Measurements from ENCODE around the gene MTOR.

MTOR gene

DNA sequence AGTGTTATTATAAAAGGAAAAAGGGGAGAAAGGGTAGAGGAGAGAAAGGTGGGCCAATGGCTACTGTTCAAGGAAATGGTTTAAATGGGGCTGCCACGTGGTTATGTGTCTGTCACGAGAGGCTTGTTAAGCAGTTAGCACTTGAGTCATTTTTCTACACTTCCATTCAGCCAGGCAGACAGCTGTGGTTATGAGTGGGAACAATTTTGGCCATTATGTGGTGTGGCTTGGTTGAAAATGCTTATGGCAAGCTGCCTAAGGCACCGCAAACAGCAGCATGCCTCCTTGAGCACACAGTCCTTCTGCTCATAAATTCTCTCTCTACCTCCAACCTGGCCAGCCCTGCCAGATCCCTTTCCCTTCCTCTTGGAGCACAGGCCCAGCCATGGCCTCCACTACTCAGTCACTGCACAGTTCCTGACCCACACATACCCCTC lies 199.4 kb downstream of the MTOR start:
- DNase-seq (ENCODE audit: low spot score), result no peak

- no peak for DNase-seq (ENCODE audit: low spot score)
Measured at GRCh38 chr1:11061652-11062365, 200.5 kb downstream of the MTOR start.

DNA sequence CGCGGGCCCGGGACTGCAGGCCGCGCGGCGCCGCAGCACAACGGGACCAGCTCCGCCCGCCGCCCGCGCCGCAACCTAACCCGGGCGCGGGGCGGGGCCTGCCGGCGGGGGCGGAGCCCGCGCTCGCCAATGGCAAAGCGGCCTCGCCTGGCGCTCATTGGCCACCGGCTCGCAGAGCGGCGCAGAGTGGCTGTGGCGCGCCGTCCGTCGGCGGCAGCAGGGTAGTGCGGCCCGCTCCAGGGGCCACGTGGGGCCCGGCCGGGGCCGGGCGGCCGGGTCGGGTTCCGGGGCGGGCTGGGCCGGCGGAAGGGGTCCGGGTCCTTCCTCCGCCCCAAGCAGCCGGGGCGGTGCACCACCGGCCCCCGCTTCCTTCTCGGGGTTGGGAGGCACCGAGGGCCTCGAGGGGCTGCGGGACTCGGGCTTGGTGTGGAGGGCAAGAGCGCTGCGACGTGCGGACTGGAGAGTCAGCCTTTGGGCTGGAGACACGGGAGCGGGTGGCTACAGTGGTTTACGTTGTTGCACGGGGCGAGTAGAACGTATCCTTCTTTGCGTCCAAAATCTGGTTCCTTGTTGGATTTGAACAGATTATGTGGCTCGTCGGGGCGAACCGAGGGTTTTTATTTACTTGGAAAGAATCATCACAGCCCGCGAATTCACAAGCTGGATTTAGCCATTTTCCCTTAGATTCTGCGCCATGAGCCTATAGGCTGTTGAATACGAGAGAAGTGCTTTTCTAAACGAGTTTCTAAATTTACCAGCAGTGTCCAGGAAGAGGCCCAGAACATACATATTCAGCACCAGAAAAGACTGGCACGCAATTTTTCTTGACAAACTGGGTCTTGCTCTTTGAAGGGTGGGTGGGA lies 202.2 kb downstream of the MTOR start, which contains the start of gene SRM:
Gene SRM, minus strand, starts transcription at position 51 of the 863 bp plus-strand sequence. CDS start 75 bp downstream, outside the sequence.
- peak; percentile 99 for DNase-seq (ENCODE audit: low spot score)

DNA sequence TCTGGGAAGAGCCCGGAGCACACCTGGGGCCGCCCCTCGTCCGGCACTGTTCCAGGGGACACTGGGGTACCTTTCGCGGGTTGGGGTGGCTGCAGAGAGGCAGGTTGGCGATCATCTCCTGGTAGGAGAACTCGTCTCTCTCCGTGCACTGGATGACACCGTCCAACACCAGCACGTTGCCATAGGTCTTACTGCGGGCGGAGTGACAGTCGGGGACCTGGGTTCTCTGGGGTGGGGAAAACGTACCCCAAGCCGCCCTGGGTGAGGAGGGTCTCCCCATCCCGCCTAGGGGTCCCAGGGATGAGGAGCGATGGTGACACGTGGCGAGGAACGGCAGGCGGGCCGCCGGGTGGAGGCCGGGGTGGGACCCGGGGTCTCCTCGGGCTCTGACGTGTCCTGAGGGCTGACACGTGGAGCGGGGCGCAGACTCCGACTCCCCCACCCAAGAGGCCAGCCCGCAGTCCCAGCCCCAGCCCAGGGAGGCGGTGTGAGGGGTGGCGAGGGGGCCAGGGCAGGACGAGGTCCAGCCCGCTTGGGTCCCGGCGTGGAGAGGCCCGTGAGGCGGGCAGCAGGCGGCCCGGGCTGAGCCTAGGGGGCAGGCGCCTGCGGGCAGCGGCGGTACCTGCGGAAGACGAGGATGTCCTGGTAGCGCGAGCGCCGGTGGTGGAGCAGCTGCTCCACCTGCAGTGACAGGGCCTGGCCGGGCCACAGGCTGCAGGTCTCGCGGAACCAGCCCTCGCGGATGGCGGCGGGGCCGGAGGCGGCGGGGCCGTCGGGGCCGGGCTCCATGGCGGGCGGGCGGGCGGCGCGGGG lies 203.0 kb downstream of the MTOR start:
- peak; percentile 51 for DNase-seq (ENCODE audit: low spot score)

- no peak for DNase-seq (ENCODE audit: low spot score)
Measured at GRCh38 chr1:11058595-11059154, 203.7 kb downstream of the MTOR start.

GRCh38 chr1:11058026-11058425 lies 204.3 kb downstream of the MTOR start:
- no peak for DNase-seq (ENCODE audit: low spot score)

DNA sequence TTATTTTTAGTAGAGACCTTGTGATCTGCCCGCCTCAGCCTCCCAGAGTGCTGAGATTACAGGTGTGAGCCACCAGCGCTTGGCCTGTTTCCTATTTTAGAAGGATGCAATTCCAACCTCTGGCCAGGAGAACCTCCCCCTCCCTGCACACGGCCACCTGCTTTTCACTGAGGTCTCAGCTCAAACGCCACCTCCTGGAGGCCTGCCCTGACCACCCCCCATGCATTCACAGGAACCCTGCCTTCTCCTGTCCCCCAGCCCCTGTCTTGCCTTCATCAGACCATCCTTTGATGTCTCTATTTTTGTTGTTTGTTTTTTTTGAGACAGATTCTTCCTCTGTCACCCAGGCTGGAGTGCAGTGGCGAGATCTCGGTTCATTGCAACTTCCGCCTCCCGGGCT lies 204.9 kb downstream of the MTOR start:
- no peak for DNase-seq (ENCODE audit: low spot score)
